HAP-1 (cell line): ENCODE measurements around the gene PRICKLE4.

Source experiments
- DNase-seq, 2 experiments: peaks; one replicate each; pipeline ENCODE4 v3.0.0-alpha.2; 2016 to 2020; ENCODE audit warnings: low spot score in 2 of 2
- H3K27me3 ChIP-seq: fragments of 250-450 bp; sonication (Bioruptor Pico); 2 replicates; pipeline ENCODE4 v1.5.1; 2020; ENCODE audit warnings: low read depth, mild to moderate bottlenecking, moderate library complexity
- H3K36me3 ChIP-seq: fragments of 250-450 bp; sonication (Bioruptor Pico); replicated peaks from 2 replicates; pipeline ENCODE4 v1.5.1; 2020; ENCODE audit warnings: mild to moderate bottlenecking
- H3K4me1 ChIP-seq: fragments of 250-450 bp; sonication (Bioruptor Pico); 2 replicates; pipeline ENCODE4 v1.5.1; 2020; ENCODE audit warnings: mild to moderate bottlenecking
- H3K4me3 ChIP-seq: fragments of 250-450 bp; sonication (Bioruptor Pico); 2 replicates; pipeline ENCODE4 v1.5.1; 2020; ENCODE audit warnings: mild to moderate bottlenecking, moderate library complexity
- H3K9me3 ChIP-seq: fragments of 250-450 bp; sonication (Bioruptor Pico); 2 replicates; pipeline ENCODE4 v1.5.1; 2020; ENCODE audit warnings: mild to moderate bottlenecking, moderate library complexity
- in situ Hi-C: fragments of 300-500 bp; cut with MboI; formaldehyde crosslinking; loops from 3 replicates; pipeline ENCODE4 v1.14.3; 2020; ENCODE audit warnings: low sequenced_read_pairs, inconsistent platforms, mixed read lengths

The PRICKLE4 gene, protein sequence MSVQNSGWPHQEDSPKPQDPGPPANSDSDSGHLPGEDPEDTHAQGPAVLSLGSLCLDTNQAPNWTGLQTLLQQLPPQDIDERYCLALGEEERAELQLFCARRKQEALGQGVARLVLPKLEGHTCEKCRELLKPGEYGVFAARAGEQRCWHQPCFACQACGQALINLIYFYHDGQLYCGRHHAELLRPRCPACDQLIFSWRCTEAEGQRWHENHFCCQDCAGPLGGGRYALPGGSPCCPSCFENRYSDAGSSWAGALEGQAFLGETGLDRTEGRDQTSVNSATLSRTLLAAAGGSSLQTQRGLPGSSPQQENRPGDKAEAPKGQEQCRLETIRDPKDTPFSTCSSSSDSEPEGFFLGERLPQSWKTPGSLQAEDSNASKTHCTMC

DNA sequence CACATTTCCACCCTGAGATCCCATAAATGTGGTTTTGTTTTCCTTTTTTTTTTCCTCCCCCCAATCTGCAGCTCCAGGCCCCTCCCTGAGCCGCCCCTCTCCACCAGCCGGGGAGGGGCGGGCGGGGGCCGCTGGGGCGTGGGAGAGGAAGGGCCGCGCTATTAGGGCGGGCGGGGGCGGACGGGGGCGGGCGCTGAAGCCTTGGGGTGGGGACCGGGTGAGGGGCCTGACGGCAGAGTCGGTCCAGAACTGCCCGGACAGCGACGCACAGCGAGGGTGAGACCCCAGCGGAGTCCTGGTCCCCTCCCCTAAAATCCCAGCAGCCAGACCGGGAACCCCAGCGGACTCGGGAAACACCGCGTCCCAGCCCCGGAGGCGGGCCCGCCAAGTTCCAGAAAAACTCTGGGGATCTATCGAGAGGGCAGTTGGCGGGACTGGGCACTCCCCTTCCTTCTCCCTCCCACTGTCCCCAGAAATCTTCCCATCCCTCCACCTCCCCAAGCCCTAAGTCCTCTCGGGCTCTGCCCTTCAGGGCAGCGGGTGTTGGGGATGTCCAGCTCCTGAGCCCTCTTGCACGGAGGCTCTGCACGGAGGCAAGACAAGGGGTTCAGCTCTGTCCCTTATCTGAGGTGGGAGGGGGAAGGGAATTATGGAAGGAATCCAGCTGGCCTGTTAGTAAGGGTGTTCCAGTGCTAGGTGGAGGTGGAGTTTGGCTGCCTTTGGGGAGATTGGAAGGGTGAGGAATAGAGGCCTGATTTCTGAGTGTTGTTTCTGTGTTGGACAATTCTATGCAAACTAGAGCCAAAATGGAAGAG is at the start of gene PRICKLE4:
PRICKLE4 (plus strand) TSS at position 232 of the 815 bp plus-strand sequence. CDS start 2,692 bp downstream, outside the sequence.
- DNase-seq, result peak; percentile 5 to 56
- peaks cover 12% of the 10 kb centered on the region for H3K4me1 ChIP-seq
- peaks cover 5% of the 10 kb centered on the region for H3K36me3 ChIP-seq
- H3K9me3 ChIP-seq, result no peaks in the 10 kb centered on the region
- peak within 1 kb of the TSS; percentile 53 for H3K4me3 ChIP-seq
- no peaks in the 10 kb centered on the region for H3K27me3 ChIP-seq
- in situ Hi-C loops, result loop anchor here (5.0 kb wide), 1 partner anchor 262 kb away; no protein-coding TSS in a partner anchor

DNA sequence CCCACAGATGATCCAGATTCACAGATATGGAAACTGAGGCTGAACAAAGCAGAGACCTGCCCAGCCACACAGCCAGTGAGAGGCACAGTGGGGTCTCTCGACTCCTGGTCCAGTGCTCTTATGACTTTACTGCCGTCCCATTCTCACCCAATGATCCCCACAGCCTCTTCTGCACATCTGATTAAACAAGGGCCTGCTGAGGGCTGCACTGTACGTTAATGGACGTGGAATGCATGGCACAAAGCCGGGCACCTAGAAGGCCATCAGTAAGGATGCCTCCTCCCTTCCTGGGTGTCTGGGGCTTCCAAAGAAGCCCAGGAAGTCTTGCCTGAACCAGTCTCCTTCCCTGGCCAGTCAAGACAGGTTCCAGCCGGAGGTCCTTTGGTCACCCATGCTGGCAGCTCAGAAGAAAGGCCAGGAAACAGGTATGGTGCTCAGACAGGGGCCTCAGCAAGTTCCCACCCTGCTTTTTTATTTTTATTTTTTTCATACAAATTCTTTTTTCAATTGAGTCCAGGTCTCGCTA is 49.0 kb upstream of the PRICKLE4 start:
- in situ Hi-C loops, result no loop called here
- Histone ChIP-seq H3K4me1 (peaks cover 5% of the 10 kb centered on the region), H3K27me3 (no peaks in the 10 kb centered on the region), H3K36me3 (no peaks in the 10 kb centered on the region; the same call in 1 of the 2 replicates), H3K9me3 (no peaks in the 10 kb centered on the region), H3K4me3 (no peak overlapping the region)
- DNase-seq, result no peak

DNA sequence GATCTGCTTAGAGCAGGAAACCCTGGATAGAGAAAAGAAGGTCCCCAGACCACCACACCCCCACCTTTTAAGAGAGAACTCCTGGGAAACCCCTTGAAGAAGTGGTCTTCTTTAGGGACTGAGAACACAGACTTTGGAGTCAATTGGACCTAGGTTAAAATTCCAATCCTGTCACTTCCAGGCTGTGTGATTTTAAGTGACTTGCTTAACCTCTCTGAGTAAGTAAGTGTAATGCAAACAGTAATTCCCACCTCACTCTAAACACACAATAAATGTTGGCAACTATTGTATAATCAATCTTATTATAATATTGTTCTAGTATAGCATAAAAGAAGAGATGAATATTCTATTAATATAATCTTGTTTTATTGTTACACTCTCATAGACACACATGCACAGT is 48.4 kb upstream of the PRICKLE4 start:
- no peak for DNase-seq
- H3K4me3 ChIP-seq, result no peak overlapping the region
- no peaks in the 10 kb centered on the region for H3K9me3 ChIP-seq
- no peaks in the 10 kb centered on the region; the same call in 1 of the 2 replicates for H3K36me3 ChIP-seq
- peaks cover 5% of the 10 kb centered on the region for H3K4me1 ChIP-seq
- in situ Hi-C loops, result no loop called here
- H3K27me3 ChIP-seq, result no peaks in the 10 kb centered on the region

DNA sequence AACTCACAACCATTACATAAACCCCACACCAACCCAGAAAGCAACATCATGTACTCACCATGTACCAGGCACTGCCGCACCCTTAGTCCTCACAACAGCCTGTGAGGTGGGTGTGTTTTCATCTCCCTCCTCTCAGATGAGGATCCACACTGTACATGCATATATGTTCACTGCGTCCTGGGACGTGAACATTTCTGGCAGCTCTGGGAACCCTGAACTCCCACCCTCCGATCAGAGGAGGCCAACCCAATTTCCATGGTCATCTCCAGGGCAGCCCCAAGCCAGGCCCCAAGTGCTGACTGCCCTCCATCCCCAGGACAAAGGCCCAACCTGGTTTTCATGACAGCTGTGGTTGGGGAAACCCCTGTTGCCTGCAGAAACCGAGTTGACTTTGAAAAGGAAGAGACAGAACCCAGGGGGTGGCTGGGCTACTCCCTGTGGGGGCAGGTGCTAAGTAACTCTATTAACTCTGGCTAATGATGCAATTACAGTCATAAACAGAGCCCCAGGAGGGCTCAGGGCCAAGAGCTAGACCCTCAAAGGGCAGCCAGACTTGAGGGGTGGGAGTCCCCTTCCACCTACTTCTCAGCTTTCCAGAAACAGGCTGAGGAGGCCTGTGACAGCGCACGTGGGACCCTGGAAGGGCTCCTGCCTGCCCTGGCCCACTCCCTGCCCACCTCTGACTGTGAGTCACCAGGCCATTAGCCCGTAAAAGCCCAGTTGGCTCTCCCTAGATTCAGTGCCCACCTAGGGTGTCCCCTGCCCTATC is 47.8 kb upstream of the PRICKLE4 start:
- DNase-seq, result no peak
- no peak overlapping the region for H3K4me3 ChIP-seq
- in situ Hi-C loops, result no loop called here
- peaks cover 5% of the 10 kb centered on the region for H3K4me1 ChIP-seq
- no peaks in the 10 kb centered on the region for H3K9me3 ChIP-seq
- no peaks in the 10 kb centered on the region; the same call in 1 of the 2 replicates for H3K36me3 ChIP-seq
- H3K27me3 ChIP-seq, result no peaks in the 10 kb centered on the region

DNA sequence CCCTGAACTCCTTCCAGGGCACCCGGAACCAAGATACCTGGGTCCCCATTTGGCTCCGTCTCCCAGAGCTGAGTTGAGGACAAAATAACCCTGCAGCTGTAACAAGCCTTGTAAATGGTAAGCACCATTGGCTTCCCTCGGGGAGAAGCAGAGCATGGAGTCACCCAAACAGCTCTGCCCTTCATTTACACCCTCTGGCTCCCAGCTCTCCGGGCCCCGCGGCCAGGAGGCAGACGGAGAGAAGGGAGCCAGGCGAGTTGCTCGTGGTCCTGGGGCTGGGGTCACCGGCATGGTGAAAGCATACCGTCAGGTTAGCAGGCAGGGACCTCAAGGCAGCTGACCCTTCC is 47.2 kb upstream of the PRICKLE4 start:
- peaks cover 5% of the 10 kb centered on the region for H3K4me1 ChIP-seq
- peak overlapping the region; percentile 57 for H3K4me3 ChIP-seq
- in situ Hi-C loops, result no loop called here

DNA sequence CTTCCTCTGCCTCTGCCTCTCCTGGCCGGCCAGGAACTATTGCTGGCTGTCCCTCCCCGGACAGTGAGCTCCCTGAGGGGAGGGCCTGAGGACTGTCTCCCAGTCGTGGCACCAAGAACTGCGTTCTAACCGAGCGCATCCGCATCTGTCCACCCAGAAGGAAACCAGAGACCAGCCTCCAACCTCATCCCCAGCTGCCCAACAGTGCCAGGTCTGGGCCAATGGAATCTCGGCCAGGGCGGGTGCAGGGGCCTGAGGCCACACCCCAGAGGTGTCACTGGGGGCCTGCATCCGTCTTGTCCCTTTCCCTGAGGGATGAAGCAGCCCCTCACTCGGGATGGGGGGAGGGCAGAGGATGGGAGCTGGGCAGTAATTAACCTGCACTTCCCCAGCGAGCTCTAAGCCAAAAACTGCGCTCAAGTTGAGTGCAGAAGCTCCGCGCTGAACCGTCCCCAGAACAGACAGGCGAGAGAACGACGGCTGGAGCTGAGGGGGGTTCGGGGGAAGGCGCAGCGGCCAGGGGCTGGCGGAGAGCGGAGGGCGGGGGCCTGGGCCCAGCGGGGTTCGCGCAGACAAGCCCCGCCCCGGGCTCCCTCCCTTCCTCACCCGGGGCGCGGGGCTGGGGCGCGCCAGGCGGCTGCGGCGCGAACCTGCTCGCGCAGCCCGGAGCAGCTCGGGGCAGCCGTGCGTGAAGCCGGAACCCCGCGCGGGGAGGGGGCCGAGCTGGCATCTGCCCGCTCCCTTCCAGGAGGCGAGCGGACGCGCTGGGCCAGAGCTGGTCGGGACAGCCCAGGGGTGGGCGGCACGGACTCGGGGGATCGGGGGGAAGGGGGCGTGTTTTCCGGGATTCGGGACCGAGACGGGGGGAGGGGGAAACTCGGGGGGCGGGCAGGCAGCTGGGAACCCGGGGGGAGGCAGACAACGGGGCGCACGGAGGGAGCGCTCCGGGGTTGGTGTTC is 46.6 kb upstream of the PRICKLE4 start:
- no peaks in the 10 kb centered on the region; the same call in 1 of the 2 replicates for H3K36me3 ChIP-seq
- in situ Hi-C loops, result no loop called here
- H3K4me1 ChIP-seq, result peaks cover 5% of the 10 kb centered on the region
- peak overlapping the region; percentile 57 for H3K4me3 ChIP-seq
- H3K9me3 ChIP-seq, result no peaks in the 10 kb centered on the region
- DNase-seq, result peak; percentile 43 to 72
- H3K27me3 ChIP-seq, result no peaks in the 10 kb centered on the region

More for the DNA sequence above, 47.2 kb upstream of the PRICKLE4 start:
- H3K9me3 ChIP-seq, result no peaks in the 10 kb centered on the region
- DNase-seq, result no peak
- no peaks in the 10 kb centered on the region for H3K27me3 ChIP-seq
- no peaks in the 10 kb centered on the region; the same call in 1 of the 2 replicates for H3K36me3 ChIP-seq

DNA sequence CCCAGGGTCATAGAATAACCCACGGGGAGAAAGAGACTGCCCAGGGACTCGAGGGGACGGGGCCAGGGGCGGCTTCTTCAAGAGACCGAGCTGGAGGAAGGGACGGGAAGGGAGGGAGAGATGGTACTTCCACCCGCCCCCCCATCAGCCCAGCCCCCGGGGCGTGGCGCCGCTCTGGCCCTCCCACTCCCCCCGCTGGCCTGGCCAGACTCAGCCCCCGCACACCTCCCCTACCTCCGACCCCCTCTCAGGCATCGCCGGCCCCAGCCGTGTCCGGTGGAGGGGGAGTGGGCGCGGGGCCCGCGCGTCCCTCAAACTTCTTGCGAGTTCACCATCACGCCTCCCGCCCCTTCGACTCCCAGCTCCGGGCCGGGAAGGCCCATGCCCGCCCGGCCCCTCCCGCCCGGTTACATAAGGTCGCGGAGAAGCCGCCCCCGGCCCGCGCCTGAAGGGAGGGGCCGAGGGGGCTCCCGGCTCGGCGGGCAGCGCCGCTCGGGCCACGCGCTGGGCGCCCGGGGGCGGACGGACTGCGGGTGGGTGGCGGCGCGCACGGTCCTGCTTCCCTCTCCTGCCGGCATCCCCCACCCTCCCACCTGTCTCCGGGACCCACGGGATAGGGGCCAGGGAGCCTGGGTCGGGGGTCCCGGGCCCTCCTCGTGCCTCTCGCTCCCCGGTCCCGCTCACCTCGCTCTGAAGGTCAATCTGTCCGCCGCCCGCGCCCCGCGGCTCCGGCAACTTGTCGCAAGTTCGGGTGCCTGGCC is 45.7 kb upstream of the PRICKLE4 start:
- H3K9me3 ChIP-seq, result no peaks in the 10 kb centered on the region
- in situ Hi-C loops, result no loop called here
- H3K4me1 ChIP-seq, result peaks cover 5% of the 10 kb centered on the region
- DNase-seq, result peak; percentile 71 to 86
- H3K4me3 ChIP-seq, result peak overlapping the region; percentile 57
- no peaks in the 10 kb centered on the region for H3K27me3 ChIP-seq
- no peaks in the 10 kb centered on the region; the same call in 1 of the 2 replicates for H3K36me3 ChIP-seq

DNA sequence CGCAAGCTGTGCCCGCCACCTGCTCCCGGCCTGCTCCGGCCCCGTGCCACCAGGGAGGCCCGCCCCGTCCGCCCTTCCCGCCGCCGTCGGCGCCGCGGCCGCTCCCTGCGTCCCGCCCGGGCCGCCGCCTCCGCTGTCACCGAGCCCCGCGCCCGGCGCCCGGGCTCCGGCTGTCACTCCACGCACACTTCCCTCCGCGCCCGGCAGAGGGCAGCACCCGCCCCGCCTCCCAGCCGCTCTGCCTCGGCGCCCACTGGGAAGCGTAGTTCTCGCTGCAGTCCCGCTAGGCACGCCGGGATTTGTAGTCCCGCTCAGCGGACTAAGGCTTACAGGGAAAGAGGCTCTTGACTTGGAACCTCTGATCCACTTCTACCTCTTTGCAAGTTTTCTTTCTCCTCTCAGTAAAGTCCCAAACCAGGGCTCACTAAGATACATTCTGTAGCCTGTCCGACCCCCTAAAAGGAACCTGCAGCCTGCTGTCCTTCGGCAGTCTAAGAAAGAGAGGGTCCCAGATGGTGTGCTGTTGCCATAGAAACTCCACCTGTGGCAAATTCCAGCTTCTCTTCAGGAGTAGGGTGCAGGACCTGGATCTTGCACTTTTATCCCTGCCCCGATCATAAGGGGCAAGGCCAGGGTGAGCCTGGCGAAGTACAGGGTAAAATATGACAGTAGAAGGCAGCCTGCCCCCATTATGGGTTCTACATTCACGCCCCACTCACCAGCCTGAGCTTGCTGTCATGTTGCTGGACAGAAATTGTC is 45.0 kb upstream of the PRICKLE4 start, which contains the start of gene TFEB:
TFEB (minus strand) TSS at position 182 of the 759 bp plus-strand sequence. CDS start 44,395 bp downstream, outside the sequence.
- in situ Hi-C loops, result no loop called here
- Histone ChIP-seq H3K4me1 (peaks cover 5% of the 10 kb centered on the region), H3K9me3 (no peaks in the 10 kb centered on the region), H3K36me3 (no peaks in the 10 kb centered on the region; the same call in 1 of the 2 replicates), H3K4me3 (peak within 1 kb of the TSS; percentile 57), H3K27me3 (no peaks in the 10 kb centered on the region)
- peak; percentile 78 to 95 for DNase-seq

DNA sequence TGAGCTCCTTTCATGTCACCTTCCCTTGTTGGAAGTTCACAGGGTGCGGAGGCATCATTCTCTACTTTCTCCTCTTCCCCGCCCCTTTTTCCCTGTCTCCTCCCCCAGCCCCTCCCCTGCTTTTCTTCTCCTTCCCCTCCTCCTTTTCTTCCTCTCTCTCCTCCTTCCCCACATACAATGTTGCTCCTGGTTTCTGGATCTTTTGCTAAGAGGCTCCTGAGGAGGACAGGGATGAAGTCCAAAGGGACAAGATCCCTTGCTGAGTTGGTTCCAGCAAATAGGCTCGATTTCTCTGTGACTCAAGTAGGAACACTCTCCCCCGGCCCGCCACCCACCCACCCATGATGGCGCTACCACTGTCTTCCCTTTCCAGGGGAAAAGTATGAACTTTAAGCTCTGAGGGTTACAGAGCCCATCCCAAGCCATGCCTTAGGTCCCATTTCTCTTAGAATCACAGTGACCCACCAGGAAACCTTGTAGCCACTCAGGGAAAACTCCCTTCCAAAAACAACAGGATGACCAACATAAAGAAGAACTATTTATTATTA is 44.3 kb upstream of the PRICKLE4 start:
- in situ Hi-C loops, result no loop called here
- Histone ChIP-seq H3K4me1 (peaks cover 5% of the 10 kb centered on the region), H3K9me3 (no peaks in the 10 kb centered on the region), H3K27me3 (no peaks in the 10 kb centered on the region), H3K4me3 (no peak overlapping the region), H3K36me3 (no peaks in the 10 kb centered on the region; the same call in 1 of the 2 replicates)
- DNase-seq, result peak; percentile 9 to 59

DNA sequence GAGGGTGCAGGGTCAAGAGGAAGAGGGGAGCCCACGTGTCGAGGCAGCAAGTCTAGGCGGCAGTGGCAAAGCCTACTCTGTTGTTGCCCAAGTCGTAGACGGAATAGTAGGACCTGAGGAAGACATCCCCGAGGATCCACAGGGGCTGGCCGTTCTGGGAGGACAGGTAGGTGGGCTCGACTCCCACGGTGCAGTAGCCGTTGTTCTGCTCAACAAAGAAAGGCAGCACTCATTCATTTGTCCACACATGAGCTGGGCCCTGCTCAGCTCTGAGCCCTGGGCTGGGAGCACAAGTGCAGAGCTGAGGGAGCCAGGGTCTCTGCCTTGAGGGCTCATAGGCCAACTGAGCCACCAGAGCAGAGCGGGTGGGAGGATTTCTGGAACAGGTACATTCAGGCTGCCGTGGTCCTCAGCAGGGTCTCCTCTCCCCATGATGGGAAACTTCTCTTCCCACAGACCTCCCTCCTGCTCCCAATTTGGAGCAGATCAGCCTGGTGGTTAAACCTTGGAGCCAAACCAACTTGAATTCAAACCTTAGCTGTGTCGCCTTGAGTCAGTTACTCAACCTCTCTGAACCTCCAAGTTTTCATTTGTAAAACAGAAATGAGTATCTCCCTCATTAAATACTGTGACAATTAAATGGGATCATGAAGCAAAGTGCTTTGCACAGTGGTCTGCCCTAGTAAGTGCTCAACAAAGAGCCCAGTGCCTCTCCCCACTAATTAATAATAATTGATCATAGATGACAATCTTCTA is 43.6 kb upstream of the PRICKLE4 start:
- H3K36me3 ChIP-seq, result no peaks in the 10 kb centered on the region; the same call in 1 of the 2 replicates
- H3K4me1 ChIP-seq, result peaks cover 5% of the 10 kb centered on the region
- in situ Hi-C loops, result no loop called here
- H3K4me3 ChIP-seq, result no peak overlapping the region
- H3K9me3 ChIP-seq, result no peaks in the 10 kb centered on the region
- no peak for DNase-seq
- H3K27me3 ChIP-seq, result no peaks in the 10 kb centered on the region
